ENCODE results near the gene SPNS3. TPM values are rescaled to one million over a fixed set of nuclear protein-coding genes. Genes with fewer than 3 reads are reported as not detected.

SPNS3 gene
- total RNA-seq (2022; extraction: Qiagen RNA extraction): not detected in 5 replicates

GRCh38 chr17:4433515-4434031 lies at the start of gene SPNS3:
Gene SPNS3 (plus strand): TSS chr17:4433940. CDS start chr17:4433968, 28 bp downstream.

GRCh38 chr17:4498461-4499397 lies 65.0 kb downstream of the SPNS3 start, which contains the start of gene SPNS2:
Gene SPNS2 (plus strand): TSS chr17:4498881. CDS start chr17:4499048, 167 bp downstream.

Other genes with a start within 250 kb of the SPNS3 start
- 23.7 to 31.9 TPM (median 30.3 TPM) in 5 replicates for gene ANKFY1, start 170.0 kb upstream of the SPNS3 start, total RNA-seq (2022; extraction: Qiagen RNA extraction)
- gene UBE2G1, start 67.3 kb upstream of the SPNS3 start, total RNA-seq (2022; extraction: Qiagen RNA extraction): 67.2 to 94.4 TPM (median 77.5 TPM) in 5 replicates
- 7.6 to 15.2 TPM (median 10.6 TPM) in 5 replicates for gene SPNS2, start 64.9 kb downstream of the SPNS3 start, total RNA-seq (2022; extraction: Qiagen RNA extraction)
- gene MYBBP1A, start 121.4 kb downstream of the SPNS3 start, total RNA-seq (2022; extraction: Qiagen RNA extraction): 86.4 to 111 TPM (median 102 TPM) in 5 replicates
- gene GGT6, start 126.6 kb downstream of the SPNS3 start, total RNA-seq (2022; extraction: Qiagen RNA extraction): not detected in 5 replicates
- gene SMTNL2, start 150.6 kb downstream of the SPNS3 start, total RNA-seq (2022; extraction: Qiagen RNA extraction): 0.15 to 0.97 TPM (median 0.36 TPM) in 5 replicates
- 0.10 to 0.28 TPM (median 0.14 TPM) in 4 of 5 replicates, not detected in the other for gene ALOX15, start 207.7 kb downstream of the SPNS3 start, total RNA-seq (2022; extraction: Qiagen RNA extraction)